Measurements from ENCODE around the gene CHMP6.

Gene CHMP6

DNA sequence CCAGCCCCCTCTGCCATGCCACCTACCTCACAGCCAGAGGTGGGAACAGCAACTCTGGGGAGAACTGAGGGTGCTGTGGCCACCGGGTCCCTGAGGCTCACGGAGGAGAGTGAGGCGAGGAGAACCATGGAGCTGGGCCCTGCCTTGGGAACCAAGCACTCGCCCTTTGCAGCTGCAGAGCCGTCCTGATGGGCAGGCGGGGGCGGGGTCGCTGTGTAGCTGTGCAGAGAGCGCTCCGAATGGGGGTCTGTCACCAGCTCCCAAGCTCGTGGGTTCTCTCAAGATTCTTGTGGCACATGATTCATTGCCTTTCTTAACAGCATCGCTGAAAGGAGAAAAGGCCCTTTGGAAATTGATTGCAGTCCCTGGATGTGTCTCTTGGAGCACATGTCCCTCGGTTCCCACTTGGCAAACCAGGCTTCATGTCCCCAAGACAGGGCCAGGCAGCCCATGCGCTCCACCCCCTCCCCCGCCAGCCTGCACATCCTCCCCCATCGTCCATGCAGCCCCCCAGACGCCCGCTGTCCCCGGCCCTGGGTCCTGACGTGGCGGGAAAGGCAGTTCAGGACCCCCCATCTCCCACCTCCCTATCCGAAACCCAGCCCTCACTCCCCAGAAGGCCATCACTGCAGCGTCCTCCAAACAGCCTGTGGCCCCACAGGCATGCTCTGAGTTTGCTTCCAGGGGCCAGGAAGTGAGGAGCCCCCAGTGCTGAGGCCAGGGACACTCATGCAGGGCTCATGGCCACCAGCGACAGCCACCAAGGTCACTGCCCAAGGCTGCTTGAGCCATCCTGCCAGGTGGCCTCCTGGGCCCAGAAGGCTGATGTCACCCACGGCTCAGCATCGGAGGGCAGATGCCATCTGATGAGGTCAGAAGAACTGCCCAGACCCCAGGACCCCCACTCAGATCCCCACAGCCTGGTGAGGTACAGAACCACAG, 20.6 kb upstream of the CHMP6 start:
- DNase-seq (ENCODE audit: low read depth) = no peak

DNA sequence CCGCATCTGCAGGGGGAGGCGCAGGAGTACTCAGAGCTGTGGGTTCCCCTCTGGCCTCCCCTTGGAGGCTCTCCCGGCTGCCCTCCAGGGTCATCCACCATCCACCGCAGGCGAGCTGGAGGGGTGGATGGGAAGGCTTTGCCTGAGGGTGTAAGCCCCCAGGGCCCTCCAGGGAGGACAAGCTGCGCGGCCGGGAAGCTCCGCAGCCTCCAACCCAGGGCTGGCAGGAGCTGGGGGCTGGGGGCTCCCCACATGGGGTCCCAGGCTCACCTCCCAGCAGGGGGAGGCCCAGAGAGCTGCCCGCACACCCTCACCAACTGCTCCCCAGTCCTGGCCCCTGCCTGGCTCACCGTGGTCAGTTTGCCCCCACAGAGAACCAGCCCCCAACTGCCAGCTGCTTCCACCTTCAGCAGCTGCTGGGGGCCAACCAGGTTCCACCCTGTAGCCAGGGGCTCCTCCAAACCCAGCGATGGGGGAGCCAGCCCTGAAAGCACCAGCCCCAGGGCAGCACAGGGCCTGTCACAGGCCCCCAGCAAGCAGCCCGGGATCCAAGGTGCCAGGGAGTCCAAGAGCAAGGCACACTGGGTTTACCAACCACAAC, 19.8 kb upstream of the CHMP6 start:
- no peak for DNase-seq (ENCODE audit: low read depth)

DNA sequence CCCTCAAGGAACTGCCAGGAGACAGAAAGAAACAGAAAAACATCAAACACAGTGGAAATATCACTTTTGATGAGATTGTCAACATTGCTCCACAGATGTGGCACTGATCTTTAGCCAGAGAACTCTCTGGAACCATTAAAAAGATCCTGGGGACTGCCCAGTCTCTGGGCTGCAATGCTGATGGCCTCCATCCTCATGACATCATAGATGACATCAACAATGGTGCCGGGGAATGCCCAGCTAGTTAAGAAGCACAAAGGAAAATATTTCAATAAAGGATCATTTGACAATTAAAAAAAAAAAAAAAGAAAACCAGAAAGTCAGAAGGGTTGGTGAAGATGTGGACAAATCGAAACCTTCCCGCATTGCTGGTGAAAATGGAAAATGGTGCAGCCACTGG, 14.9 kb upstream of the CHMP6 start:
- no peak for DNase-seq (ENCODE audit: low read depth)

DNA sequence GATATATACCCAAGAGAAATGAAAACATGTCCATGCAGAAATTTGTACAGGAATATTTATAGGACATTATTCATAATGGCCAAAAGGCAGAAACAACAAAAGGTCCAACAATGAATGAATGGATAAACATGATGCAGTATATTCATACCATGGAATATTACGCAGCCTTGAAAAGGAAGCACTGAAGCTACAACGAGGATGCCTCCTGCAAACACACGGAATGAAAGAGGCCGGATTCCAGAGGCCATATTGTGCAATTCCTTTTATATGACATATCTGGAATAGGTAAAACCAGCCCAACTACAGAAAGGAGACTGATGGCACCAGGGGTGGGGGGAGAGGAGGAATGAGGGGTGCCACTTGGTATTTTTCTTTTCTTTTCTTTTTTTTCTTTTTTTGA, 14.5 kb upstream of the CHMP6 start:
- DNase-seq (ENCODE audit: low read depth) = no peak

DNA sequence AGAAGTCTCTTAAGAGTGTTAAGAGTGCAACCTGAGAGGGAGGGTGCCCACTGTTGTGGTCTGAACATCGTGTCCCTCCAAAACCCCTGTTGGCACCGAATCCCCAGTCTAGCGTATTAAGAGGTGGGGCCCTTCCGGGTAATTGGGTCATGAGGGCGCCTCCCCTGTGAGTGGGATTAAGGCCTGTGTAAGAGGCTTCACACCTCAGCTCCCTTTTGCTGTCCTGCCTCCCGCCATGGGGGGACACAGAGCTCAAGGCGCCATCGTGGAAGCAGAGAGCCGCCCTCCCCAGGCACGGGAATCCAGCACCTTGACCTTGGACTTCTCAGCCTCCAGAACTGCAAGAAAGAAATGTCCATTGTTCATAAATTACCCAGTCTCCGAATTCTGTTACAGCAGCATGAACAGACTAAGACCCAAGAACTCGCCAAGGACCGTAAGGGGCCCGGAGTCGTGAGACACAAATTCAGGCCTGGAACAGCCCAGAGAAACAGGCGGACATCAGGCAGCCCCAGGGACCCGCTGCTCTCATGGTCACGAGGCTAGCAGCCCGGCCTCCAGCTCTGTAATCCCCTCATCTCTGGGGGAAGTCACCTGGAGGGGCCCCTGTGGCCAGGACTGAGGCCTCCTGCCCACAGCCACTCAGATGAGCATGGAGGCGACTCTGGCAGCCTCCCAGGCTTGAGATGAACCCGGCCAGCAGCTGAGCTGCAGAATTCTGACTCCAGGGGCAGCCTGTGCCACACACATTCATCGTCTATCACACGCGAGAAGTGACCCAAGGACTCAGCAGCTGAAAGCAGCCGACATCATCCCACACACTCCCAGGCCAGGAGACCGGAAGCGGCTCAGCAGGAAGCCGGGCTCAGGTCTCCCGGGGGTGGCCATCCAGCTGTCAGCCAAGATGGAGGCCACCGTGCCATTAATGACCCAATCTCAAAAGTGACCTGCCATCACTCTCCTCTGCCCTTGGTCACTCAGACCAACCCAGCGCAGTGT, 12.8 kb upstream of the CHMP6 start:
- DNase-seq (ENCODE audit: low read depth) = no peak

DNA sequence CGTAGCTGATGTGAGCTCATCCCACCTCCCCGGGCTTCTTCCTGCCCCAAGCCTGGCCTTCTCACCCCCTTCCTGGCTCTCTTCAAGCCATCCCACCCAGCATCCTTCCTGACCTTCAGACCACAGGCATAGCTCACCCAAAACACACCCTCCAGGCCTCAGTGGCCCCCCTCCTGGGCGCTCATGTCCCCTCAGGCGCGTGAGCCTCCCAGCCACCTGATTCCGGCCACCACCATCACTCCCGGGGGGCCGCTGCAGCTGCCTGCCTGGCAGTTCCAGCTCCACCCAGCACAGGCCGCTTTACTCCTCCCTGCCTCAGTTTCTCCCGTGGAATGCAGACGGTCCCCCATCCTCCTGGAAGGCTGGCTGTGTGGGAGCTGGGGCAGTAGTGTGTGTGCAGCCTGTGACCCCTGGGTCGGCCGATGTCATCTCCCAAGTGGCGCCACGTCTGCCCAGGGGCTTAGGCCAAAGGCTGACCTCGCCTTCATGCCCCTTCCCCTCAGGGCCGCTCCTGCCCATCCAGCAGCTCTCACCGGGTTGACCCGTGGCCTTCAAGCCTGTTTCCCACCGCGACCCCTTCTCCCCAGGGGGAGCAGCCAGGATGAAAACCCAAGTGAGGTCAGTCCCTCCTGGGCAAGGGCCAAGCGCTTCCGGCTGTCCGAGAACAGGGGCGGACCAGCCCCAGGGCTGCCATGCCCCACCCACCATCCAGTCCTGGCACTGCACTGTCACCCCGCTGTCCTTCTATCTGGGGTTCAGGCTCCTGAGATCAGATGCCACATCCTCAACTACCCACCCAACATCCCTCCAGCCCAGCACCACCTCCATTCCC, 11.9 kb upstream of the CHMP6 start:
- no peak for DNase-seq (ENCODE audit: low read depth)

DNA sequence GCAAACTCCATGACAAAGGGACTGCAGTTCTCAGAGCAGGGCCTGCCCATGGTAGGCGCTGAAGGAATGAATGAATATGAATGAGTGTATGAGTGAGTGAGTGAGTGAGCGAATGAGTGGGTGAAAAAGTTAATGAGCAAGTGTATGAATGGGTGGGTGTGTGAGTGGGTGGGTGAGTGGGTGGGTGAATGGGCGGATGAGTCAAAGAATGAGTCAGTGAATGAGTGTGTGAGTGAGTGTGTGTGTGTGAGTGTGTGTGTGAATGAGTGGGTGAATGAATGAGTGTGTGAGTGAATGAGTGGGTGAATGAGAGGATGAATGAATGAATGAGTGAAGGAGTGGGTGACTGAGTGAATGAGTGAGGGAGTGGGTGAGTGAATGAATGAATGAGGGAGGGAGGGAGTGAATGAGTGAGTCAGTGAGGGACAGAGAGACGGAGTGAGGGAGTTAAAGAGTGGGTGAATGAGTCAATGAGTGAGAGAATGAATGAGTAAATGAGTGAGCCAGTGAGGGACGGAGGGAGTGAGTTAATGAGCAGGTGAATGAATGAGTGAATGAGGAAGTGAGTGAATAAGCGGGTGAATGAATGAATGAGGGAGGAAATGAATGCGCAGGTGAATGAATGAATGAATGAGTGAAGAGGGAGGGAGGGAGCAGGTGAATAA, 11.1 kb upstream of the CHMP6 start:
- no peak for DNase-seq (ENCODE audit: low read depth)

DNA sequence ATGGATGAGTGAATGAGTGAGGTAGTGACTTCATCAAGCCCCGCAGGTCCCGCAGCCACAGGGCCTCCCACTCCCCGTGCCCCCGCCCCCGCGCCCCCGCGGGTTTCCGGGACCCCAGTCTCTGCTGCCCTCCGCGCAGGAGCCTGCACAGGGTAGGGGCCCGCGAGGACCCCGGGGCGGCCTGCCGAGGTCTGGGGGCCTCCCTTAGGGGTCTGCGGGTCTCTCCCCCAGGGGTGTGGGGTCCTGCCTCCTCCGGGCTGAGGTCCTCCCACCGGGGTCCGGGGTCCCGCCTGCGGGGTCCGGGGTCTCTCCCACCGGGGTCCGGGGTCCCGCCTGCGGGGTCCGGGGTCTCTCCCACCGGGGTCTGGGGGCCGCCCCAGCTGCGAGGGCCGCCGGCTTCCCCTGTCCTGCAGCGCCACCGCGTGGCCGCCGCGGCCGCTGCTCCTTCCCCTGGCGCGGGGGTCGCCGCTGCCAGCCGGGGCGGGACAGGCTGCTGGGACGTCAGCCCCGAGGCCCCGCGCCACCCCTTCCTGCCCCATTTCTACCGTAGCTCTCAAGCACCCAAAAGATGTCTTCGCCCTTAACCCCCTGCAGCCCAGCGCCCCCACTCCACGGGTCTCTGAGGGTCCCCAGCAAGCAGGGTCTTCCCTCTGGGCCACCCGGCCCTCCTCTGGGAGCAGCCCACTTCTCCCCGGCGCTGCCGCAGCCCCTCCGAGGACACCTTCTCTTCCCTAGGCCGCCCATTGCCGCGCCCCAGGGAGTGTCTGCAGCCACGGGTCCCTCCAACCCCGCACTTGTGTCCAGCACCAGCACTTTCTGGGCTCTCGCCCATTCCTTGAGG, 10.4 kb upstream of the CHMP6 start:
- DNase-seq (ENCODE audit: low read depth) = no peak

DNA sequence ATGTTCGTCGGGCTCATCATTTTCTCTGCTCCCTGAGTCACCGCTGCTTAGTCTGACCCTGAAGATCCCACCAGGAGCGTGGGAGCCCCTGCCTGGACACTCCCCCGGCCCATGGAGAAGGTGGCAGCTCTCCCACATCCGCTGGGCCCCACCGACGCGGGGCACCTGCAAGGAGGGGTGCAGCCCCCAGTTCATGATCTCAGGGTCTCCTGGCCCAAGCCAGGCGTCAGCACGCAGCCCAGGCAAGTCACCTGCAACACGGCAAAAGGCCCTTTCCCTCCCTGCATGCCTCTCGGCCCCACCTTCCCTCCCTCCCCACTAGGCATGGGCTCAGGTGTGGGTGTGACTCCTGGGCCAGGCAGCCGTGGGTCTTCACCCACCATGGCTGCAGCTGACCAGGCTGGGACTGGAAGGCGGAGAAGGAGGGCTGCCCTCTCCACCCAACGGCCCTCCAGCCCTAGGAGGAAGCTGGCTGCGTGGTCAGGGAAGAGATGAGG, 9.7 kb upstream of the CHMP6 start:
- no peak for DNase-seq (ENCODE audit: low read depth)

DNA sequence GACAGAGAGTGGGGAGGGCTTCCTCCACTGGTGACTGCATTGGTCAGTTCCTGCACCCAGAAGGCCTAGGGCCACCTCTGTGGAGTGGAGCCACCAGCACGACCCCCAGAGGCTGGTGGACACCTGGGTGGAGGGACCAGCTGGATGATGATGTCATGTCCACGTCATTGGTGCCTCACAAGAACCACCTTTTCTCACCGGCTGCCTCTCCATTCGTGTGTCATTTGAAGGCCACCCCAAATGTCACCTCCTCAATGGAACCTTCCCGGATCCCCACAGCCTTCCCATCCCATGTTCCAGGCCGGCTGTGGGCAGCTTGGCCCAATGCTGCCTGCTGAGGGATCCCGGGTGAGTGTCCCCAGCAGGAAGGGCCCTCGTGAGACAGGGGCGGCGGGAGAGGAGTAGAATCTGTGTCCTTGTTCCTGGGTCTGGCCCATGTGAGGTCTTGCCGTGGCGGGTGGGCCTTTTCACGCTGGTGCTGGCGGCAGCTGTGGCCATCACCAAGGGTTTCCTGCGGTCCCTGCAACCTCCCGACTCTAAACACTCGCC, 9.1 kb upstream of the CHMP6 start:
- DNase-seq (ENCODE audit: low read depth) = no peak

DNA sequence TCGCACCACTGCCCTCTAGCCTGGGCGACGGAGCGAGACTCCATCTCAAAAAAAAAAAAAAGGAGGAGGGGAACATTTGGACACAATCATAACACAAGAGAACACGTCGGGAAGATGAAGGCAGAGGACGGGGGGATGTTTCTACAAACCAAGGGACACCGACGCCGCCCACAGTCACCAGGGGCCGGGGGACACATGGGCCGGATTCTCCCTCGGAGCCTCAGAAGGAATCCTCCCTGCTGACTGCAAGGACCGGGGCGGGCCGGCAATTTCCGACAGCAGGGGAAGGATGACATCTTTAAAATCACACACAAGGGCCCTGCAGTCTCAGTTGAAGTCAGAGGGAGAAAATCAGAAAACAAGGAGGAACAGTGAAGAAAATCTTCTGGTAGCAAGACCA, 8.1 kb upstream of the CHMP6 start:
- no peak for DNase-seq (ENCODE audit: low read depth)

DNA sequence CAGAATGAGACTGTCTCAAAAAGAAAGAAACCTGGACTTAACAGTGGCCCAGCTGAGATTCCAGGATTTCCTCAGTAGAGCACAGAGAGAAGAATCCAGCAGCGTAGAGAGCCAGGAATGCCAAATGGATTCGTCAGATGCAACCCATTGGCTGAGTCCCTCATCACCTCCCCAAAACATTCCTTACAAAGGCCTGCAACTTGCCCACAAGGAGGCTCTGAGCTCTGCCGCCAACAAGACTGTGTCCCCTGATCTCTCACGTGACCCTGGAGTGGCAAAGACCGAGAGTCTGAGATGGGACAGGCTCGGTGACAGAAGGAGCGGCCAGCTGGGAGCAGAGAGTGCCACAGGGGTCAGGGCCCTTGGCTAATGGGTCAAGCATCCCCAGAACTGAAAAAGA, 6.9 kb upstream of the CHMP6 start:
- no peak for DNase-seq (ENCODE audit: low read depth)

DNA sequence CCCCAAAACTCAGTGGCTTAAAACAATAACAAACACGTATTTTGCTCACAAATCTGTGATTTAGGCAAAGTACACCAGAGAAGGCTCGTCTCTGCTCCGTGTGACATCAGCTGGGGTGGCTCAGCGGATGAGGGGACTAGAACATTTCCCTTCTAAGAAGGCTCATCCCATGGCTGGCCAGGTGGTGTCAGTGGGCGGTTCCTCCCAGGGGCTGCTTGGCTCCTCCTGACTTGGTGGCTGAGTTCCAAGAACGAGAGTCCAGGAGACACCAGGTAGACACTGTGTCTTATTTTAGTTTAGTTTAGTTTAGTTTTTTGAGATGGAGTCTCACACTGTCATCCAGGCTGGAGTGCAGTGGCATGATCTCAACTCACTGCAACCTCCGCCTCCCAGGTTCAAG, 5.6 kb upstream of the CHMP6 start:
- no peak for DNase-seq (ENCODE audit: low read depth)

DNA sequence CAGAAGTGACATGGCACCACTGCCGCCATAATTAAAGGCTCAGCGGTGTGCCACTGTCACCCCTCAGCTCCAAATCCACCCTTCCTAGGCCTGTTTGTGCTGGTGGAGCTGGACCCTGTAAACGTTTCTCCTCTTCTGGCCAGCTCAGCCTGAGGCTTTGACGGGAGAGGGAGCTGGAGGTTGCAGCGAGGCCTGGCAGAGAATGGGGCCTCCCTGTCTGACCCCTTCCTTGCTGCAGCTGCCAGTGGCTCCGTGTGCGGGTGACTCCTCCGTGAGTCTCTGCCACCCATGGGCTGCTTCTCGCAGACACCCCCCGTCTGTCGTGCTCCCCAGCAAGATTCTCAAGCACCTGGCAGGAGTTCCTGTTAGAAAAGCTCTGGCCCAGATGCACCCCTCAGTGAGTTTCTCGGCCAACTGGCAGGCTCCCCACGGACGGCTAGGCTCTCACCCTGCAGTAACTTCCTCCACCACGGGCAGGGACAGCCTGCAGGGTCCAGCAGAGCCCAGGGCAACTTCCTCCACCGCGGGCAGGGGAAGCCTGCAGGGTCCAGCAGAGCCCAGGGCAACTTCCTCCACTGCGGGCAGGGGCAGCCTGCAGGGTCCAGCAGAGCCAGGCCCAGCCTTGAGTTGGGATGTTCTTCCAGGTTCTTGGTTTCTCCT, 4.7 kb upstream of the CHMP6 start:
- DNase-seq (ENCODE audit: low read depth) = no peak

DNA sequence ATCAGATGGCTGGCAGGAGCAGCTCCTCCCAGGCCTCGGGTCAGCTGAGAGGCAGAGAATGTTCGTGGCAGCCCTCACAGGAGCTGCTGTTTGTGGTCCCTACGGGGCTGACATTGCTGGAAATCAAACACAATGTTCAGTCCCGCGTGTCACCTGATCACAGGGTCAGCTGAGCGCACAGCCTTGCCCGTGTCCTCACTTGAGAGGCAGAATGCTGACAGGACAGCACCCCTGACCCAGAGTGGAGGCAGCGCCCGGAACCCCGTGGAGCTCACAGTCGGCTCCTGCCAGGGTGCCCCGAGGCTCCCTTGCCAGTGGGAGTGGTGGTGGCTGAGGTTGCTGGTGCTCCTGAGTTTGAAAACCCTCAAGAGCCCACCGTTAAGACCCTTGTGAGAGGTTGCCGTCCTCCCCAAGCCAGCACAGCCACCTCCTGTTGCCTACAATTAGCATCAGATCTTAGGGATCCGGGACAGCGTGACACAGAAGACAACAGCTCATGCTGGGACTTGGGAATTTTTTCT, 3.6 kb upstream of the CHMP6 start:
- no peak for DNase-seq (ENCODE audit: low read depth)

DNA sequence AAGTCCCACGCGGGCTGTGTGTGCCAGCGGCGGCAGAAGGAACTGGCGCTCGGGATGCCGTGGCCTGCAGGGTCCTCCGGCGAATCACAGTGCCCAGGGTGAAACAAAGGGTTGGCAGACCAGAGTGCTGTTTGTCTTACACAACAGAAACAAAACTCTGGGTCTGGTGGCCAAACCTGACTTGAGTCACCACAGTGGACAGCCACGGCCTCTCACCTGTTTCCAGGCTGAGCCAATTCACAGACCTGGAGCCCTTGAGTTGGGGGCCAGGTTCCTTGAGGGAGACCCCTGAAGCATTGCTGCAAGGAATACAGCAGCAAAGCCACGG, 2.1 kb upstream of the CHMP6 start:
- DNase-seq (ENCODE audit: low read depth) = no peak

DNA sequence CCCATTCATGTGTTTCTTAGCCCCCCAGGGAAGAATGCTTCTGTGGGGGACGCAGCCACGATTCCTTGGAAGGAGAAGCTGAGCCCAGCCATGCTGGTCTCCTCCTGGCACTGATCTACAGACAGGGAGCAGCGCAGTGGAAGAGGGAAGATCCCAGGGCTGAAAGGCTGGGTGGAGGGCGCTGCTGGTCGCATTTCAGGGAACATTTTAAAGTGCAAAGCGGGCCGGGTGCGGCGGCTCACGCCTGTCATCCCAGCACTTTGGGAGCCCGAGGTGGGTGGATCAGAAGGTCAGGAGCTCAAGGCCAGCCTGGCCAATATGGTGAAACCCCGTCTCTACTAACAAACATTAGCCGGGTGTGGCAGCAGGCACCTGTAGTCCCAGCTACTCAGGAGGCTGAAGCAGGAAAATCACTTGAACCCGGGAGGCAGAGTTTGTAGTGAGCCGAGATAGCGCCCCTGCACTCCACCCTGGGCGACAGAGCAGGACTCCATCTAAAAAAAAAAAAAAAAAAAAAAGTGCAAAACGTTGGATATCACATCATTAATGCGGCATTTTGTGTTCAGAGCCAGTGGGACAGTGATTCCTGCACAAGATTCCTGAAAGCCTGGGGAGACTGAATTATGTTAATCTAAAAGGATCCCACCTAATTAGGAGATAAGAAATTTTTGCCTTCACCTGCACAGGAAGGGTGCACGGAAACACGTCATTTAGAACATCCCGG, 558 bp upstream of the CHMP6 start:
- no peak for DNase-seq (ENCODE audit: low read depth)
